Cardiac muscle cell (in vitro differentiated cells and primary cell): ENCODE data around the gene DOC2B. TPM values are rescaled to one million over a fixed set of nuclear protein-coding genes. Genes with fewer than 3 reads are reported as not detected.

Source experiments
- DNase-seq, 2 donors: peaks; one replicate each; pipeline versions ENCODE4 v3.0.0 to v3.0.0-alpha.2; 2010 to 2017; ENCODE audit warnings: low read depth in 1 of 2, low spot score in 1 of 2
- H3K27ac ChIP-seq: fragments of 200-600 bp; sonication (generic); 2 replicates; pipeline ENCODE4 v1.5.1; 2016
- H3K27me3 ChIP-seq: fragments of 200-600 bp; sonication (generic); 2 replicates; pipeline ENCODE4 v1.6.0; 2016; ENCODE audit warnings: control low read depth
- H3K36me3 ChIP-seq: fragments of 200-600 bp; sonication (generic); 2 replicates; pipeline ENCODE4 v1.5.1; 2016; ENCODE audit warnings: control low read depth
- H3K4me1 ChIP-seq: fragments of 200-600 bp; sonication (generic); 2 replicates; pipeline ENCODE4 v1.8.1; 2017; ENCODE audit warnings: low read depth, mild to moderate bottlenecking, mixed run types
- H3K4me3 ChIP-seq: fragments of 200-600 bp; sonication (generic); 2 replicates; pipeline ENCODE4 v1.5.1; 2016; ENCODE audit warnings: mild to moderate bottlenecking
- H3K9me3 ChIP-seq: fragments of 200-600 bp; sonication (generic); 2 replicates; pipeline ENCODE4 v1.5.1; 2017; ENCODE audit warnings: low read depth, mild to moderate bottlenecking, control low read depth
- CTCF ChIP-seq: IDR thresholded peaks from 2 replicates; pipeline ENCODE4 v1.5.1; 2012; ENCODE audit warnings: low read depth, mild to moderate bottlenecking, low read length
- polyA plus RNA-seq: library from polyadenylated mRNA; unstranded; fragments of >200 nt; fragmentation: Nextera tagmentation; extraction: Ambion mirVana; gene quantifications from 2 replicates; pipeline ENCODE4 v1.2.1, GENCODE V29; 2016
- total RNA-seq: library from RNA; depleted of rRNA; stranded (reverse); fragments of >200 nt; gene quantifications from 2 replicates; pipeline ENCODE4 v1.2.3, GENCODE V29; 2016

DOC2B gene
- total and polyA plus RNA-seq, 2 experiments from 2014 or later, result 0.21 to 1.6 TPM

GRCh38 chr17:185445-186138 lies 4.1 kb upstream of the DOC2B start:
- Histone ChIP-seq H3K4me3 (no peak overlapping the region), H3K9me3 (no peaks in the 10 kb centered on the region), H3K36me3 (no peaks in the 10 kb centered on the region), H3K4me1 (no peaks in the 10 kb centered on the region), H3K27ac (no peak overlapping the region), H3K27me3 (peaks cover 44% of the 10 kb centered on the region)
- no peak for DNase-seq
- no peak for TF ChIP-seq CTCF

- H3K27ac ChIP-seq, result no peak overlapping the region
- peaks cover 58% of the 10 kb centered on the region for H3K27me3 ChIP-seq
- no peaks in the 10 kb centered on the region for H3K4me1 ChIP-seq
- no peak for TF ChIP-seq CTCF
- no peaks in the 10 kb centered on the region for H3K9me3 ChIP-seq
- no peak for DNase-seq
- H3K4me3 ChIP-seq, result no peak overlapping the region
- no peaks in the 10 kb centered on the region for H3K36me3 ChIP-seq
These were observed 1.6 kb upstream of the DOC2B start for GRCh38 chr17:183021-183420.

GRCh38 chr17:182050-182751 lies 751 bp upstream of the DOC2B start:
- no peak for TF ChIP-seq CTCF
- peak in 1 of 2 donors; percentile 20 for DNase-seq
- H3K9me3 ChIP-seq, result no peaks in the 10 kb centered on the region
- H3K4me3 ChIP-seq, result peak overlapping the region; percentile 19
- no peak overlapping the region for H3K27ac ChIP-seq
- no peaks in the 10 kb centered on the region for H3K36me3 ChIP-seq
- peaks cover 58% of the 10 kb centered on the region for H3K27me3 ChIP-seq
- H3K4me1 ChIP-seq, result no peaks in the 10 kb centered on the region

GRCh38 chr17:180381-181244 lies 837 bp downstream of the DOC2B start:
- Histone ChIP-seq H3K27me3 (peaks cover 58% of the 10 kb centered on the region), H3K36me3 (no peaks in the 10 kb centered on the region), H3K4me1 (peaks cover 6% of the 10 kb centered on the region), H3K4me3 (peak overlapping the region; percentile 38), H3K9me3 (no peaks in the 10 kb centered on the region), H3K27ac (no peak overlapping the region)
- DNase-seq, result peak in 1 of 2 donors; percentile 49
- TF ChIP-seq CTCF, result no peak

- DNase-seq, result no peak
- Histone ChIP-seq H3K27ac (no peak overlapping the region), H3K4me1 (peaks cover 8% of the 10 kb centered on the region), H3K36me3 (no peaks in the 10 kb centered on the region), H3K4me3 (peak overlapping the region; percentile 38), H3K9me3 (no peaks in the 10 kb centered on the region), H3K27me3 (peaks cover 53% of the 10 kb centered on the region)
- TF ChIP-seq CTCF, result no peak
These were observed 1.6 kb downstream of the DOC2B start for GRCh38 chr17:179781-180380.
